HepG2 (cell line): ENCODE results near the gene MUL1. TPM values are rescaled to one million over a fixed set of nuclear protein-coding genes. Genes with fewer than 3 reads are reported as not detected.
A peak's percentile ranks its signal among the peaks of the same experiment; 100 is the strongest.

Experiments
- BHLHE40 ChIP-seq: IDR thresholded peaks from 2 replicates; pipeline ENCODE4 v1.6.1; 2011; ENCODE audit warnings: low read length, improper control_type of control experiment
- CCDC6 ChIP-seq: sonication (generic); formaldehyde crosslinking; IDR thresholded peaks from 2 replicates; pipeline ENCODE4 v1.8.1; 2022; ENCODE audit warnings: mild to moderate bottlenecking, missing genetic modification reagents, moderate library complexity
- CENPBD1 ChIP-seq: sonication (generic); formaldehyde crosslinking; IDR thresholded peaks from 2 replicates; pipeline ENCODE4 v1.8.0; 2022; ENCODE audit warnings: missing genetic modification reagents, low read depth, mild to moderate bottlenecking, borderline replicate concordance
- CSRNP1 ChIP-seq: sonication (generic); formaldehyde crosslinking; IDR thresholded peaks from 2 replicates; pipeline ENCODE4 v1.8.1; 2023; ENCODE audit warnings: mild to moderate bottlenecking, missing genetic modification reagents
- HMG20B ChIP-seq: conservative IDR thresholded peaks from 2 replicates; pipeline ENCODE4 v1.6.1; 2016; ENCODE audit warnings: missing genetic modification reagents, missing compliant biosample characterization
- PCBP1 ChIP-seq: fragments of 200-400 bp; formaldehyde crosslinking; IDR thresholded peaks from 2 replicates; pipeline ENCODE4 v1.6.1; 2017; ENCODE audit warnings: mild to moderate bottlenecking, low read depth, low read length, borderline replicate concordance
- PCBP2 ChIP-seq: fragments of 200-400 bp; formaldehyde crosslinking; optimal IDR thresholded peaks from 2 replicates; pipeline ENCODE3; 2018; ENCODE audit warnings: low read length, low read depth; ENCODE audit not compliant: poor library complexity, severe bottlenecking
- POLR2G ChIP-seq: fragments of 200-400 bp; formaldehyde crosslinking; IDR thresholded peaks from 2 replicates; pipeline ENCODE4 v1.6.1; 2018; ENCODE audit warnings: mild to moderate bottlenecking, low read depth, low read length, moderate library complexity
- SAP130 ChIP-seq: IDR thresholded peaks from 2 replicates; pipeline ENCODE4 v1.6.1; 2016; ENCODE audit warnings: low read depth
- YY1 ChIP-seq: IDR thresholded peaks from 2 replicates; pipeline ENCODE4 v1.6.1; 2011; ENCODE audit warnings: low read length, low read depth, moderate library complexity, mild to moderate bottlenecking; ENCODE audit not compliant: insufficient read depth, insufficient replicate concordance
- ZFP36 ChIP-seq: fragments of 150-350 bp; IDR thresholded peaks from 2 replicates; pipeline ENCODE4 v1.6.1; 2018; ENCODE audit warnings: borderline replicate concordance, low read length, low read depth; ENCODE audit not compliant: partially characterized antibody
- ZNF256 ChIP-seq: sonication (generic); formaldehyde crosslinking; conservative IDR thresholded peaks from 2 replicates; pipeline ENCODE4 v1.4.0; 2020; ENCODE audit warnings: missing genetic modification reagents
- ZNF326 ChIP-seq: sonication (generic); formaldehyde crosslinking; IDR thresholded peaks from 2 replicates; pipeline ENCODE4 v1.4.0; 2020; ENCODE audit warnings: missing genetic modification reagents, borderline replicate concordance
- ZNF34 ChIP-seq: sonication (generic); formaldehyde crosslinking; IDR thresholded peaks from 2 replicates; pipeline ENCODE4 v1.4.0; 2020; ENCODE audit warnings: mild to moderate bottlenecking, missing genetic modification reagents, borderline replicate concordance
- ZNF574 ChIP-seq: sonication (generic); formaldehyde crosslinking; IDR thresholded peaks from 2 replicates; pipeline ENCODE4 v1.4.0; 2020; ENCODE audit warnings: missing genetic modification reagents
- ZNF776 ChIP-seq: sonication (generic); formaldehyde crosslinking; IDR thresholded peaks from 2 replicates; pipeline ENCODE4 v1.4.0; 2020; ENCODE audit warnings: mild to moderate bottlenecking, missing genetic modification reagents
- ZNF816 ChIP-seq: sonication (generic); formaldehyde crosslinking; IDR thresholded peaks from 2 replicates; pipeline ENCODE4 v1.8.0; 2022; ENCODE audit warnings: missing genetic modification reagents, mild to moderate bottlenecking, borderline replicate concordance
- ZNF878 ChIP-seq: sonication (generic); formaldehyde crosslinking; IDR thresholded peaks from 2 replicates; pipeline ENCODE4 v1.8.1; 2023; ENCODE audit warnings: mild to moderate bottlenecking, missing genetic modification reagents, moderate library complexity
- polyA plus RNA-seq, 8 experiments: library from polyadenylated mRNA; depleted of rRNA in 3 of 8; stranded (reverse) in 7 of 8; unstranded in 1 of 8; fragments of >200 nt; fragmentation: Illumina TruSeq in 4 of 8; extraction: Trizol in 4 of 8; gene quantifications; 2 replicates each; pipeline versions ENCODE4 v1.2.1 to v1.2.3, GENCODE V29; 2011 to 2016; ENCODE audit warnings: low read depth in 4 of 8, missing spikeins in 1 of 8, mixed read lengths in 1 of 8; ENCODE audit not compliant: insufficient read depth in 1 of 8
- total RNA-seq, 5 experiments: library from RNA; depleted of rRNA; stranded (reverse); fragments of >200 nt; fragmentation: Illumina TruSeq; extraction: Trizol; gene quantifications; 2 replicates each; pipeline ENCODE4 v1.2.3, GENCODE V29; 2016; ENCODE audit warnings: low read depth in 1 of 5
- TF ChIP-seq, protein P1 (sequence below): sonication (generic); formaldehyde crosslinking; IDR thresholded peaks from 2 replicates; pipeline ENCODE4 v1.5.0; 2020; ENCODE audit warnings: mild to moderate bottlenecking, missing genetic modification reagents

Gene MUL1
- total and polyA plus RNA-seq, 2 of the 13 experiments (the other 11 are each of a cell fraction or from before 2014, with no cell fraction given) = 21.5 to 26.5 TPM

- 0 out of 2 replicates have a peak, but pooled peaks have one; percentile 3 for TF ChIP-seq CSRNP1
- peak; percentile 62 for TF ChIP-seq SAP130 (CRISPR knock-in tag)
- TF ChIP-seq CCDC6 (CRISPR knock-in tag) = peak; percentile 63
- TF ChIP-seq ZNF776 (CRISPR knock-in tag) = no peak
- no peak for TF ChIP-seq ZFP36
- TF ChIP-seq, protein P1, sequence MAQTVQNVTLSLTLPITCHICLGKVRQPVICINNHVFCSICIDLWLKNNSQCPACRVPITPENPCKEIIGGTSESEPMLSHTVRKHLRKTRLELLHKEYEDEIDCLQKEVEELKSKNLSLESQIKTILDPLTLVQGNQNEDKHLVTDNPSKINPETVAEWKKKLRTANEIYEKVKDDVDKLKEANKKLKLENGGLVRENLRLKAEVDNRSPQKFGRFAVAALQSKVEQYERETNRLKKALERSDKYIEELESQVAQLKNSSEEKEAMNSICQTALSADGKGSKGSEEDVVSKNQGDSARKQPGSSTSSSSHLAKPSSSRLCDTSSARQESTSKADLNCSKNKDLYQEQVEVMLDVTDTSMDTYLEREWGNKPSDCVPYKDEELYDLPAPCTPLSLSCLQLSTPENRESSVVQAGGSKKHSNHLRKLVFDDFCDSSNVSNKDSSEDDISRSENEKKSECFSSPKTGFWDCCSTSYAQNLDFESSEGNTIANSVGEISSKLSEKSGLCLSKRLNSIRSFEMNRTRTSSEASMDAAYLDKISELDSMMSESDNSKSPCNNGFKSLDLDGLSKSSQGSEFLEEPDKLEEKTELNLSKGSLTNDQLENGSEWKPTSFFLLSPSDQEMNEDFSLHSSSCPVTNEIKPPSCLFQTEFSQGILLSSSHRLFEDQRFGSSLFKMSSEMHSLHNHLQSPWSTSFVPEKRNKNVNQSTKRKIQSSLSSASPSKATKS (CRISPR knock-in tag) = no peak
- no peak for TF ChIP-seq BHLHE40
- TF ChIP-seq ZNF574 (CRISPR knock-in tag) = no peak
- no peak for TF ChIP-seq ZNF256 (CRISPR knock-in tag)
- peak; percentile 97 for TF ChIP-seq PCBP2
- no peak for TF ChIP-seq ZNF326
- 0 out of 2 replicates have a peak, but pooled peaks have one; percentile 18 for TF ChIP-seq POLR2G
- TF ChIP-seq ZNF34 (CRISPR knock-in tag) = no peak
- no peak for TF ChIP-seq HMG20B (CRISPR knock-in tag)
- no peak for TF ChIP-seq CENPBD1
- no peak for TF ChIP-seq ZNF878 (CRISPR knock-in tag)
- TF ChIP-seq YY1 = peak; percentile 28
- TF ChIP-seq PCBP1 = 0 out of 2 replicates have a peak, but pooled peaks have one; percentile 45
- 0 out of 2 replicates have a peak, but pooled peaks have one; percentile 8 for TF ChIP-seq ZNF816 (CRISPR knock-in tag)
These were observed 22.2 kb downstream of the MUL1 start, which contains the start of gene CAMK2N1 (continued) for GRCh38 chr1:20485527-20486456.
